NOMO-1 treated with DMSO at 0.1 percent for 48 hours (cell line): ENCODE data around the gene OR4E2.
A peak's percentile ranks its signal among the peaks of the same experiment; 100 is the strongest.
"Not testable (repeated sequence)": the region's sequence is repeated elsewhere in the genome, so short reads cannot be mapped to it uniquely, and the experiment has no call there.

ENCODE experiments used
- DNase-seq: peaks from one replicate; lab custom pipeline; 2025; ENCODE audit not compliant: unreplicated experiment; lab: John Stamatoyannopoulos, UW

OR4E2 gene

GRCh38 chr14:21694425-21694824, 40.8 kb downstream of the OR4E2 start:
- DNase-seq = no peak

- not testable (repeated sequence) for DNase-seq
These were observed 44.0 kb downstream of the OR4E2 start for GRCh38 chr14:21697662-21698061.

GRCh38 chr14:21698538-21698937, 44.9 kb downstream of the OR4E2 start:
- DNase-seq = not testable (repeated sequence)

- DNase-seq = no peak
These were observed 45.9 kb downstream of the OR4E2 start for GRCh38 chr14:21699551-21699950.

- no peak for DNase-seq
These were observed 48.7 kb downstream of the OR4E2 start for GRCh38 chr14:21702316-21702715.

- peak; percentile 25 for DNase-seq
These were observed 50.0 kb downstream of the OR4E2 start for GRCh38 chr14:21703357-21704326.

GRCh38 chr14:21704338-21704737, 50.7 kb downstream of the OR4E2 start:
- DNase-seq = no peak

GRCh38 chr14:21711360-21711961, 57.8 kb downstream of the OR4E2 start:
- DNase-seq = no peak

GRCh38 chr14:21712036-21712435, 58.4 kb downstream of the OR4E2 start:
- no peak for DNase-seq

- DNase-seq = no peak
These were observed 60.8 kb downstream of the OR4E2 start for GRCh38 chr14:21714318-21714929.
